ENCODE measurements around the gene RAB35. TPM values are rescaled to one million over a fixed set of nuclear protein-coding genes. Genes with fewer than 3 reads are reported as not detected.

The RAB35 gene
- total and polyA plus RNA-seq, 2 donors (not counting 1 experiment from before 2014, with no cell fraction given) = 20.4 to 52.9 TPM

DNA sequence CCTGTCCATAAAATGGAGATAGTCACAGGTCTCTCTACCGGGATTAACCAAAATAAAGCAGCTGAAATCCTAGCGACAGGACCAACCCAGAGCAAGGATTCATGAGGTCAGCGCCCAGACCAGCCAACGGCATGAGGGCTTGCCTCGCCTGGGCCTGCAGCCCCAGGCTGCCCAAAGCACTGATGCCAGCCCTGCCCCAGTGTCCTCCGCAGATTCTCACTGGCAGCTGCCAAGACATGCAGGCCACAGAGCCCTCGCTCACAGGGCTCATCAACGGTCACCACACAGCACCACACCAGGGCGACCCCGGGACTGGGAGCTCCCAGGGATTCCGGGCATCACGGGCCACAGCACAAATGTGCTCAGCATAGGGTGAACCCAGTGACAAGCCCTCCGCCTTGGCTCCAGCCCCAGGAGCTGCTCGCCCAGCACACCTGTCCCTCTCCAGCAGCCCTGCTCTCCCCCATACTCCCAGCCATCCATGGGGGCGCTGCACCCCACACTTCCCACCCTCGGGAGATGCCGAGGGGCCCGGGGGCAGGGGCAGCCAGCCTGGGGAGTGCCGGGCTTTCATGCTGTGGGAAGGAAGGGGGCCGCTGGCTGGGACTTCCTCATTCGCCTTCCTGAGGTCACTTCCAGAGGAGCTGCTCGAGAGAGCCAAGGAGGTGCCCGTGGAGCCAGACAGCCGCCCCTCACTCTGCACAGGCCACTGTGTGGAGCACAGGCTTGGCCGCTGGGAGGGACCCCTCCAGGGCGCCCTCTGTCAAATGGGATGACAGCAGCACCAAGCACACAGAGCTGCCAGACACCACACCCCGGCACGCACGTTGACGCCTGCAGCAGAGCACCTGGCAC, 14.1 kb downstream of the RAB35 start:
- no peaks in the 10 kb centered on the region for H3K9me3 ChIP-seq (ENCODE audit: control extremely low read depth in 1 of 3, control insufficient read depth in 2 of 3, insufficient read depth in 1 of 3, low read length in 2 of 3)
- no peak overlapping the region for H2AFZ ChIP-seq (ENCODE audit: insufficient read depth, low read depth, low read length, poor library complexity, severe bottlenecking)
- Mint-ChIP-seq H3K4me3 (no peak overlapping the region), H3K27ac (no peak overlapping the region), H3K27me3 (no peaks in the 10 kb centered on the region), H3K9me3 (ENCODE audit: insufficient read depth) (no peaks in the 10 kb centered on the region), H3K4me1 (peaks cover 7% of the 10 kb centered on the region)
- no peak overlapping the region for H3K9ac ChIP-seq (ENCODE audit: low read length)
- no peak overlapping the region for H3K4me3 ChIP-seq (ENCODE audit: control extremely low read depth in 1 of 5, extremely low read depth in 1 of 5, insufficient read depth in 1 of 5, low read depth in 2 of 5, low read length in 4 of 5)
- H3K4me2 ChIP-seq (replicated peaks; ENCODE audit: low read depth, low read length, poor library complexity, severe bottlenecking) = no peak overlapping the region
- peaks cover 0 to 82% of the 10 kb centered on the region in 2 experiments for H3K36me3 ChIP-seq (replicated peaks in 1 of 2; ENCODE audit: control extremely low read depth in 1 of 2, control insufficient read depth in 1 of 2, extremely low read depth in 1 of 2, insufficient read depth in 2 of 2, low read length in 1 of 2)
- no peaks in the 10 kb centered on the region for H3K27me3 ChIP-seq (replicated peaks in 1 of 4; ENCODE audit: control extremely low read depth in 1 of 4, control insufficient read depth in 3 of 4, insufficient read depth in 4 of 4, low read length in 3 of 4)
- CTCF ChIA-PET = interaction anchor here (1.0 kb wide), 1 partner anchor 15 kb away, joined by 3 read pairs; no protein-coding TSS in a partner anchor
- POLR2A ChIA-PET = no interaction called here
- peaks cover 97% of the 10 kb centered on the region for H4K20me1 ChIP-seq (ENCODE audit: control insufficient read depth, insufficient read depth, low read length, poor library complexity, severe bottlenecking)
- TF ChIP-seq, protein P1, sequence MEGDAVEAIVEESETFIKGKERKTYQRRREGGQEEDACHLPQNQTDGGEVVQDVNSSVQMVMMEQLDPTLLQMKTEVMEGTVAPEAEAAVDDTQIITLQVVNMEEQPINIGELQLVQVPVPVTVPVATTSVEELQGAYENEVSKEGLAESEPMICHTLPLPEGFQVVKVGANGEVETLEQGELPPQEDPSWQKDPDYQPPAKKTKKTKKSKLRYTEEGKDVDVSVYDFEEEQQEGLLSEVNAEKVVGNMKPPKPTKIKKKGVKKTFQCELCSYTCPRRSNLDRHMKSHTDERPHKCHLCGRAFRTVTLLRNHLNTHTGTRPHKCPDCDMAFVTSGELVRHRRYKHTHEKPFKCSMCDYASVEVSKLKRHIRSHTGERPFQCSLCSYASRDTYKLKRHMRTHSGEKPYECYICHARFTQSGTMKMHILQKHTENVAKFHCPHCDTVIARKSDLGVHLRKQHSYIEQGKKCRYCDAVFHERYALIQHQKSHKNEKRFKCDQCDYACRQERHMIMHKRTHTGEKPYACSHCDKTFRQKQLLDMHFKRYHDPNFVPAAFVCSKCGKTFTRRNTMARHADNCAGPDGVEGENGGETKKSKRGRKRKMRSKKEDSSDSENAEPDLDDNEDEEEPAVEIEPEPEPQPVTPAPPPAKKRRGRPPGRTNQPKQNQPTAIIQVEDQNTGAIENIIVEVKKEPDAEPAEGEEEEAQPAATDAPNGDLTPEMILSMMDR (IDR thresholded peaks at IDR 0.05) = no peak
- TF ChIP-seq EZH2 (IDR thresholded peaks at IDR 0.05; ENCODE audit: borderline replicate concordance, insufficient read depth, low read depth, low read length, poor library complexity, severe bottlenecking) = no peak
- H3K27ac ChIP-seq (ENCODE audit: low read length in 2 of 2) = no peak overlapping the region
- ATAC-seq (ENCODE audit: low read depth) = no peak
- intact Hi-C loops (cut with micrococcal nuclease) = no loop called here
- H3K79me2 ChIP-seq (ENCODE audit: control insufficient read depth, insufficient read depth, low read length) = peaks cover 84% of the 10 kb centered on the region
- WGBS (ENCODE audit: insufficient coverage) = 83% methylated on average over 28 of the region's 30 CpGs
- DNase-seq = no peak
- no peaks in the 10 kb centered on the region for H3K4me1 ChIP-seq (ENCODE audit: control insufficient read depth in 2 of 2, insufficient read depth in 2 of 2, low read length in 2 of 2)

DNA sequence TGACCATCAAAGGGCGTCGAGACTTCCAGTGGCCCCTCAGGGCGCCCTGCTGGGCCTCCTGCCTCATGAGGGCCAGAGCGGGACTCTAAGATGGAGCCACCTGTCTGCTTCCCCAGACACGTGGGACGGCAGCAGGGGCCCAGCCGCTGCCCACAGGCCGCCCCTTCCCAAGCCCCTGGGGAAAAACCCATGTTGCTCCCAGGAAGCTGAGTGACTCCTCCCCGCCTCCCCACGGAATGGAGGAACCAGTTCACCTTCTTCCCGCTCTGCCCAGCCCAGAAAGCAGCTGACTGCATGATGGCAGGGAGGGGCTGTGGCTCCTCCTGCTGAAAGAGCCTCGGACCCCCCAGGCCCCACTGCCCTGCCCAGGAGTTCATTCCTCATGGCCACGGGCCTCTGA, 14.9 kb downstream of the RAB35 start:
- H3K27me3 Mint-ChIP-seq = no peaks in the 10 kb centered on the region
- 90% methylated on average over 12 of the region's 13 CpGs for WGBS (ENCODE audit: insufficient coverage)
- ChIA-PET POLR2A (no interaction called here), CTCF (no interaction called here)
- no peak overlapping the region for H3K4me3 Mint-ChIP-seq
- Histone ChIP-seq H3K27me3 (replicated peaks in 1 of 4; ENCODE audit: control extremely low read depth in 1 of 4, control insufficient read depth in 3 of 4, insufficient read depth in 4 of 4, low read length in 3 of 4) (no peaks in the 10 kb centered on the region), H3K9me3 (ENCODE audit: control extremely low read depth in 1 of 3, control insufficient read depth in 2 of 3, insufficient read depth in 1 of 3, low read length in 2 of 3) (no peaks in the 10 kb centered on the region), H3K4me2 (replicated peaks; ENCODE audit: low read depth, low read length, poor library complexity, severe bottlenecking) (peak overlapping the region; percentile 15), H3K4me1 (ENCODE audit: control insufficient read depth in 2 of 2, insufficient read depth in 2 of 2, low read length in 2 of 2) (no peaks in the 10 kb centered on the region), H3K27ac (ENCODE audit: low read length in 2 of 2) (no peak overlapping the region), H3K4me3 (ENCODE audit: control extremely low read depth in 1 of 5, extremely low read depth in 1 of 5, insufficient read depth in 1 of 5, low read depth in 2 of 5, low read length in 4 of 5) (no peak overlapping the region), H3K36me3 (replicated peaks in 1 of 2; ENCODE audit: control extremely low read depth in 1 of 2, control insufficient read depth in 1 of 2, extremely low read depth in 1 of 2, insufficient read depth in 2 of 2, low read length in 1 of 2) (peaks cover 0 to 86% of the 10 kb centered on the region in 2 experiments), H3K79me2 (ENCODE audit: control insufficient read depth, insufficient read depth, low read length) (peaks cover 84% of the 10 kb centered on the region), H2AFZ (ENCODE audit: insufficient read depth, low read depth, low read length, poor library complexity, severe bottlenecking) (no peak overlapping the region), H4K20me1 (ENCODE audit: control insufficient read depth, insufficient read depth, low read length, poor library complexity, severe bottlenecking) (peaks cover 97% of the 10 kb centered on the region), H3K9ac (ENCODE audit: low read length) (no peak overlapping the region)
- intact Hi-C loops (cut with micrococcal nuclease) = no loop called here
- TF ChIP-seq EZH2 (IDR thresholded peaks at IDR 0.05; ENCODE audit: borderline replicate concordance, insufficient read depth, low read depth, low read length, poor library complexity, severe bottlenecking) = no peak
- TF ChIP-seq, protein P1 (IDR thresholded peaks at IDR 0.05) = no peak
- DNase-seq (no peak), ATAC-seq (ENCODE audit: low read depth) (no peak)
- no peaks in the 10 kb centered on the region for H3K9me3 Mint-ChIP-seq (ENCODE audit: insufficient read depth)
- H3K27ac Mint-ChIP-seq = no peak overlapping the region
- H3K4me1 Mint-ChIP-seq = peaks cover 7% of the 10 kb centered on the region
